GM18868 (cell line): Measurements from ENCODE around the gene AXL.
"Not testable (repeated sequence)": the region's sequence is repeated elsewhere in the genome, so short reads cannot be mapped to it uniquely, and the experiment has no call there.

Source experiments
- ATAC-seq: cut with Tn5 transposase; IDR thresholded peaks from one replicate; pipeline ENCODE4 v1.9.1; 2021; ENCODE audit warnings: mild to moderate bottlenecking, moderate library complexity; ENCODE audit not compliant: unreplicated experiment

The AXL gene

GRCh38 chr19:41218615-41219507 is at the start of gene AXL:
AXL (plus strand) TSS chr19:41219223; CDS start chr19:41219393, 170 bp downstream.
- ATAC-seq = no peak

- no peak for ATAC-seq
These were observed 46.5 kb upstream of the AXL start for GRCh38 chr19:41172297-41173164.

DNA sequence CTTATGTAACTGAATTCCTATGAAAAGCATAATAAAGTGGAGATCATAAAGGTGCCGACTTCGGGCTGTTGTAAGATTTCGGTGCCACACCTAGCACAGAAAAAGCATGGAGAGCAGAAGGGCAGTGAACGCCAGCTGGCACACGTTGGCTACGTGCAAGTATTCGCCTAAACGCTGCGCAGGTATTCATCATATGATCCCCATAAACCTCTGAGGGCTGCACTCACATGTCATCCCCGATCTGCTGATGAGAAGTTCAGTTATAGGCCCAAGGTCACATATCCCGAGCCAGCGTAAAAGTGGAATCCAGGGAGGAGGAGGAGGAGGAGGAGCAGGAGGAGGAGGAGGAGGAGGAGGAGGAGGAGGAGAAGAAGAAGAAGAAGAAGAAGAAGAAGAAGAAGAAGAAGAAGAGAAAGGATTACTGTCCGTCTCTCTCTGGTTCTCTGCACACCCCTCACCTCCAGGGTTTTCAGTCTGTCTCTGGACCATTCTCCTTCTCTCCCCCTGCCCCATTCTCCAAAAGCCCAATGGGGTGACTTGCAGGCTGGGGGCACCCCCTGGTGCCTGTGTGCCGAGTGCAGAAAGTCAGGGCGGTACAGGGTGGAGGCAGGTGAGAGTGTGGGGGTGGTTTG is 44.6 kb upstream of the AXL start:
- ATAC-seq = no peak

GRCh38 chr19:41175801-41176777 is 42.9 kb upstream of the AXL start:
- no peak for ATAC-seq

DNA sequence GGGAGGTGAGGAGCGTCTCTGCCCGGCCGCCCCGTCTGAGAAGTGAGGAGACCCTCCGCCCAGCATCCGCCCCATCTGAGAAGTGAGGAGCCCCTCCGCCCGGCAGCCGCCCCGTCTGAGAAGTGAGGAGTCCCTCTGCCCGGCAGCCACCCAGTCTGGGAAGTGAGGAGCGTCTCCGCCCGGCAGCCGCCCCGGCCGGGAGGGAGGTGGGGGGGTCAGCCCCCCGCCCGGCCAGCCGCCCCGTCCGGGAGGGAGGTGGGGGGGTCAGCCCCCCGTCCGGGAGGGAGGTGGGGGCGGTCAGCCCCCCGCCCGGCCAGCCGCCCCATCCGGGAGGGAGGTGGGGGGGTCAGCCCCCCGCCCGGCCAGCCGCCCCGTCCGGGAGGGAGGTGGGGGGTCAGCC is 38.9 kb upstream of the AXL start:
- ATAC-seq = not testable (repeated sequence)

DNA sequence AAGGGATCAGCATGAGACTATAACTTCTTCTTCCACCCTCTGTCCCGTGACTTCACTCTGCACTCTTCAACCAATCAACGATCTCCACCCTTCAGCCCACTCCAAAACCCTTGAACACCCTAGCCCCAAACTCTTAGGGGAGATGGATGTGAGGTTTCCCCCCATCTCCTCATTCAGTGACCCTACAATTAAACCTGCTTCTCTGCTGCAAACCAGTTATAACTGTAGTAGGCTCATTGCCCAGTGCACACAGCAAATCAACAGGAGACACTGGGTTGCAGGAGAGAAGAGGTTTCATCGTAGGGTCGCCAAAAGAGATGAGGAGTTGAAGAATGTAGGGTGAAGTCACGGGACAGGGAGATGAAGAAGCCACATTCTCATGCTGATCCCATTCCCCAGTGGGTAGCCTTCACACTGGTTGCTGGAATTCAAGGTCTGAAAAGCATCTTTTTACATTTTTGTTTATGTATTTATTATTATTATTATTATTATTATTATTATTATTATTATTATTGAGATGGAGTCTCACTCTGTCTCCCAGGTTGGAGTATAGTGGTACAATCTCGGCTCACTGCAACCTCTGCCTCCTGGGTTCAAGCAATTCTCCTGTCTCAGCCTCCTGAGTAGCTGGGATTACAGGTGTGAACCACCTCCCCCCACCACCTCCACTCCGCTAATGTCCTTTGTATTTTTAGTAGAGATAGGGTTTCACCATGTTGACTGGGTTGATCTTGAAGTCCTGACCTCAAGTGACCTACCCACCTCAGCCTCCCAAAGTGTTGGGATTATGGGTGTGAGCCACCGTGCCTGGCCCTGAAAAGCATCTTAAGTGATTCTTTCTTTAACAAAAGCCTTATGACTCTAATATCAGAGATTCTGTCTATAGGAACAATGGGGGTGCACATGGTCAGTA is 31.8 kb upstream of the AXL start:
- ATAC-seq = no peak

GRCh38 chr19:41187884-41188279 is 31.1 kb upstream of the AXL start:
- no peak for ATAC-seq

GRCh38 chr19:41189425-41190065 is 29.5 kb upstream of the AXL start:
- ATAC-seq = no peak

DNA sequence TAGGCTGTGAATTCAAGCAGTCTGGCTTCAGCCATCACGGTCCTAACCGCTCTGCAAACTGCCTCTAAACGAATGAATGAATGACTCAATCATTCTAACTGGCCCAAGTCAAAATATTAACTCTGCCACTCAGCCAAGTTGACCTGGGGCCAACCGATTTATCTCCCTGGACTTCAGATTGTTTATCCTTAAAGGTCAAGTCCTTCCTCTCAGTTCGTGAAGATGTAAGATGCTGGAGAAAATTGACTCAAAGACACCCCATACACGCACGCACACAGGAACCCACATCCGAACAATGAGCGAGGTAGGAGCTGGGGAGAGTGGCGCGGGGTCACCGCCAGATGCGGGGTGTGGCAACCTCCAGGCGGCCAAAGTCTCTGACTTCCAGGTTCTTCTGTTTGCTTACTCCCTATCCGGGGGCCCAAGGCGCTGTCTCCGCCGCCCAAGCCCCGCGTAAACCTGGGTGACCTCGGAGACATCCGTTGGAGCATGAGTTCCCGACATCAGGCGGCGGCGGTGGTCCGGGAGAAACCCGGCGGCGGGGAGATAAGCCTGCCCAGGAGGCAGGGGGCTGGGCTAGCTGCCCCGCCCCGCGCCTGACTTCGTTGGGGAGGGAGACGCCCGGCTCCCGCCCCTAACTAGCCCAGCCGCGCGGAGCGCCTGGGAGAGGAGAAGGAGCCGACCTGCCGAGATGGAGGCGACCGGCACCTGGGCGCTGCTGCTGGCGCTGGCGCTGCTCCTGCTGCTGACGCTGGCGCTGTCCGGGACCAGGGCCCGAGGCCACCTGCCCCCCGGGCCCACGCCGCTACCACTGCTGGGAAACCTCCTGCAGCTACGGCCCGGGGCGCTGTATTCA is 26.2 kb upstream of the AXL start, which contains the start of gene CYP2S1:
TSS of gene CYP2S1 (plus strand) at position 646 of the 856 bp plus-strand sequence. CDS start at position 692, 46 bp downstream.
- ATAC-seq = no peak

- ATAC-seq = no peak
These were observed 25.4 kb upstream of the AXL start for GRCh38 chr19:41193430-41194156.

DNA sequence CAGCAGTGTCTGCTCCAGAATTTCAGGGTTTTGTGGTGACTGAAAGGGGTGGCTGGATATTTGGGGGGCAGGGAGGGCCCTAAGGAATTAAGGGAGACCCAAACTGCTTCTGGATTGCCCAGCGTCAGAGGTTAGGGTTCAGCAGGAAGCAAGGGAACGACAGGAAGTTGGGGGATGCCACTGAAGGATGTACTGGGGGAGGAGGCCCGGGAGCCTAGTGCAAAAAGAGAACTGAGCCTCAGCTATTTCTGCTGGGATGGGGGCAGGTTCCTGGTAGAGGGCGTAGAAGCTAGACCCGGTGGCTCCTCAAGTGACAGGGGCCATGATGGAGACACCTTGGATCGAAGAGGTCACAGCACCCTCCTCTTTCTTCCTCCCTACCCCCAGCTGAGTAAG is 24.9 kb upstream of the AXL start:
- ATAC-seq = no peak

DNA sequence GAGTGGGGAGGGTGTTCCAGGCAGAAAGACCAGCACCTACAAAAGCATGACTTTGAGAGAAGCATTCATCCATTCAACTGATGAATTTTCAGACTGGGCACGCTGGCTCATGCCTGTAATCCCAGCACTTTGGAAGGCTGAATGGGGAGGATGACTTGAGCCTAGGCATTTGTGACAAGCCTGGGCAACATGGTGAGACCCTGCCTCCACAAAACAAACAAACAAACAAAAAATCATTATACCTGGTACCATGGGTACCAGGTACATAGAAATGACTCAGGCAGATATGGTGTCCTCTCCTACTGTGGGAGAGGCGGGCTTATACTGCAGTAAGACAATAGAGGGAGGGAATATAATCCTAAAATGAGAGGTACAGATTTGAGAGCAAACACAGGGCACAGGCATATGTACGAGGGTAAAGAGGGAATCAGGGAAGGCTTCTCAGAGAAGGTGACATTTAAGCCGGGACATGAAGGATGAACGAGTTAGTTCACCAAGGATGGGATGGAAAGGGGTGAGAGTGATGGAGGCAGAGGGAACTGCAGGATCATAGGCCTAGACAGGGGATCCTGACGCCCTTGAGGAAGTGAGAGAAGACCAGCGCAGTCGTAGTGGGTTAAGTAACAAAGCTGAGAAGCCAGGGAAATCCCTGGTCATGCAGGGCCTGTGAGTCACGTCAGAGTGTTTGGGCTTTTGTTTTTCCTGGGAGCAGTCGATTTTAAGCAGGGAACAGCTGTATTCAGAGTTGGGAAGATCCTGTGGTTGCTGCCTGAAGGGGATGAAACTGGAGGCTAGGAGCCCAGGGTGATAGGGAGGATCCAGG is 23.1 kb upstream of the AXL start:
- no peak for ATAC-seq

DNA sequence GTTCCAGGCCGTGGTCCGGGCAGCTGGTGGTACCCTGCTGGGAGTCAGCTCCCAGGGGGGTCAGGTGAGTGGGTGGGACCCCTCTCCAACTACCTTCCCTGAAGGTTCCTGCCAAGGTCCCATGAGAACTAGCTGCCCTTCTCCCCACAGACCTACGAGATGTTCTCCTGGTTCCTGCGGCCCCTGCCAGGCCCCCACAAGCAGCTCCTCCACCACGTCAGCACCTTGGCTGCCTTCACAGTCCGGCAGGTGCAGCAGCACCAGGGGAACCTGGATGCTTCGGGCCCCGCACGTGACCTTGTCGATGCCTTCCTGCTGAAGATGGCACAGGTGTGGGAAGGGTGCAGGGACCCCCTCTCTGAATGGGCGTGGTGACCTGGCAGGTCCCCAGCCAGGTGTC is 20.5 kb upstream of the AXL start:
- ATAC-seq = no peak

DNA sequence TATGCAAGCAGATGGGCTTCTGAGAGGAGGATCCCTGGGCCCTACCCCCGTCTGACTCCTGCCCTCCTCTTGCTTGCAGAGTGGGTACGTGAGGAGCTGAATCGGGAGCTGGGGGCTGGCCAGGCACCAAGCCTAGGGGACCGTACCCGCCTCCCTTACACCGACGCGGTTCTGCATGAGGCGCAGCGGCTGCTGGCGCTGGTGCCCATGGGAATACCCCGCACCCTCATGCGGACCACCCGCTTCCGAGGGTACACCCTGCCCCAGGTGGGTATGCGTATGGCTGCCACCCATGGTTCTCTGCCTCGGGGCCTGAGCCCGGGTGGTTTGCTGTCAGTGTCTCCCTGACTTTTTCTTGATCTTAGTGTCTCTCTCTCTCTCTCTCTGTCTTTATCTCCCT is 15.7 kb upstream of the AXL start:
- ATAC-seq = no peak

- ATAC-seq = not testable (repeated sequence)
These were observed 14.7 kb upstream of the AXL start for GRCh38 chr19:41204338-41204737.

DNA sequence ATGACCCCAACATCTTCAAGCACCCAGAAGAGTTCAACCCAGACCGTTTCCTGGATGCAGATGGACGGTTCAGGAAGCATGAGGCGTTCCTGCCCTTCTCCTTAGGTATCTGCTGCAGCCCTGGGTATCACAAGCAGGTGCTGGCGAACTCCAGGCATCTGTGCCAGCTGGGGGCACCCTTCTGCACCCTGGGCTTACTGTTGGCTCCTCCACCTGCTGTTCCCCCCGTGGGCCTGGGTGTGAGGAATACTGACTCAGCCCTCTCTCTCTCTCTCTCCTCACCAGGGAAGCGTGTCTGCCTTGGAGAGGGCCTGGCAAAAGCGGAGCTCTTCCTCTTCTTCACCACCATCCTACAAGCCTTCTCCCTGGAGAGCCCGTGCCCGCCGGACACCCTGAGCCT is 13.0 kb upstream of the AXL start:
- ATAC-seq = no peak
